Astrocyte of the cerebellum (primary cell): ENCODE measurements around the gene ETV5.

Experiments
- DNase-seq: peaks from one replicate; pipeline ENCODE4 v3.0.0-alpha.2; 2011; ENCODE audit warnings: low read depth
- H3K4me3 ChIP-seq: 2 replicates; pipeline ENCODE4 v1.5.1; 2011; ENCODE audit warnings: mild to moderate bottlenecking, low read depth, low read length, moderate library complexity
- in situ Hi-C: cut with HindIII; loops from 2 replicates; pipeline ENCODE4 v1.10.0; 2017; ENCODE audit warnings: low sequenced_read_pairs
- TF ChIP-seq, protein P1 (sequence below): IDR thresholded peaks from 2 replicates; pipeline ENCODE4 v1.5.1; 2012; ENCODE audit warnings: low read length, low read depth, moderate library complexity, mild to moderate bottlenecking; ENCODE audit errors: missing control alignments

Gene ETV5

DNA sequence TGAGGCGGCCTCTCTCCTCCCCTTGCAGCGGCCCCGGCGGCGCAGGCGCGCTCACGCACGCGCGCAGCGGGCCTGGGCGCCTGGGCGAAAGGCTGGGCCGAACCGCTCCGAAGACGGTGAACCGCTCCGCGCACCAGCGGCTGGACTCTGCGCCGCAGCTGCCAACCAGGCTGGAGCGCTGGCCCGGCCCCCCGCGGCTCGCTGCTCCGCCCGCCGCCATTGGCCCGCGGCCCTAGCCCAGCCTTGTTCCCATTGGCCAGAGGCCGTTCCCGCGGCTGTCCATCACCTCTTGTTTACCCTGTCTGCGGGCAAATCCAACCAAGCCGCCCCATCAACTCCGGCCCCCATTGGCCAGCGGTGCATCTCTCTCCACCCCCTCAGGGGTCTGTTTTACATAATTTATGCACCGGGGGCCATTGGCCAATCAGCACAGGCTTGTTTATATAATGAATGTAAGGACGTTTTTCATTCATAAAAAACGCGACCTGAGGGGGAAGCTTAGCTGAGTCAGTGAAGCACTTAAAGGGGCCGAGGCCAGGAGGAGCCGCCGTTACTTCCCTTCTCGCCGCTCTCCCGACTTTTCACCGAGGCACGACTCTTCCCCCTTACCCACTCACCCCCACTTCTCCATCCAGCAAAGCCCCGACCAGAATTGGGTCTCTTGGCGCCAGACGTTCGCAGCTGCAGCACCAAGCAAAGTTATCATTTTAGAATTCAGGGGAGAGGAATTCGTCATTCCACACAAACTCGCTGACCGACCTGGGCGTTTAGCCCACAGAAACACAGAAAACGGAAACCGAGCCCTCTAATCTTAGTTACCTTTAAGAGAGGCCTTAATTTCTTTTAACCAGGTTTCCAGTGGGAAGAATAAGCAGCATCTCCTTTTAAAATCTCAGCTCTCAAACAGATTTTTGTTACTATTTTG is at the start of gene ETV5:
Gene ETV5 (minus strand): TSS at position 149 of the 925 bp plus-strand sequence. CDS start 3,221 bp downstream, outside the sequence.
- peak; percentile 99 for DNase-seq
- H3K4me3 ChIP-seq, result peak within 1 kb of the TSS; percentile 85
- in situ Hi-C loops, result no loop called here
- TF ChIP-seq, protein P1, sequence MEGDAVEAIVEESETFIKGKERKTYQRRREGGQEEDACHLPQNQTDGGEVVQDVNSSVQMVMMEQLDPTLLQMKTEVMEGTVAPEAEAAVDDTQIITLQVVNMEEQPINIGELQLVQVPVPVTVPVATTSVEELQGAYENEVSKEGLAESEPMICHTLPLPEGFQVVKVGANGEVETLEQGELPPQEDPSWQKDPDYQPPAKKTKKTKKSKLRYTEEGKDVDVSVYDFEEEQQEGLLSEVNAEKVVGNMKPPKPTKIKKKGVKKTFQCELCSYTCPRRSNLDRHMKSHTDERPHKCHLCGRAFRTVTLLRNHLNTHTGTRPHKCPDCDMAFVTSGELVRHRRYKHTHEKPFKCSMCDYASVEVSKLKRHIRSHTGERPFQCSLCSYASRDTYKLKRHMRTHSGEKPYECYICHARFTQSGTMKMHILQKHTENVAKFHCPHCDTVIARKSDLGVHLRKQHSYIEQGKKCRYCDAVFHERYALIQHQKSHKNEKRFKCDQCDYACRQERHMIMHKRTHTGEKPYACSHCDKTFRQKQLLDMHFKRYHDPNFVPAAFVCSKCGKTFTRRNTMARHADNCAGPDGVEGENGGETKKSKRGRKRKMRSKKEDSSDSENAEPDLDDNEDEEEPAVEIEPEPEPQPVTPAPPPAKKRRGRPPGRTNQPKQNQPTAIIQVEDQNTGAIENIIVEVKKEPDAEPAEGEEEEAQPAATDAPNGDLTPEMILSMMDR, result no peak

DNA sequence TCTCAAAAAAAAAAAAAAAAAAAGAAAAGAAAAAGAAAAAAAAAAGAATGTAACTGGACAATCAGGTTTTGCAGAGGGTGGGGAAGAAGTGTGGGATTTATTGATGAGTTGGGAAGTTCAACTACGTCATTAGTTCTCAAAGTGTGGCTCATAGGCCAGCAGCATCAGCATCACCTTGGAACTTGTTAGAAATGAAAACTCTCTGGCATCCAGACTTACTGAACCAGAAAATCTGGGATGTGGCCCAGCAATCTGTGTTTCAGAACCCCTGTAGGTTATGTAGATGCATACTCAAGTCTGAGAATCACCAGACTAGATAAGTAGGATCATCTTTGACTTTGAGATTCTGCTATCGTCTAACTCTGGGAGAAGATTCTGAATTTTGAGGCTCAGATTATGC is 45.8 kb upstream of the ETV5 start:
- TF ChIP-seq, protein P1, result no peak
- DNase-seq, result no peak
- H3K4me3 ChIP-seq, result no peak overlapping the region
- in situ Hi-C loops, result no loop called here

DNA sequence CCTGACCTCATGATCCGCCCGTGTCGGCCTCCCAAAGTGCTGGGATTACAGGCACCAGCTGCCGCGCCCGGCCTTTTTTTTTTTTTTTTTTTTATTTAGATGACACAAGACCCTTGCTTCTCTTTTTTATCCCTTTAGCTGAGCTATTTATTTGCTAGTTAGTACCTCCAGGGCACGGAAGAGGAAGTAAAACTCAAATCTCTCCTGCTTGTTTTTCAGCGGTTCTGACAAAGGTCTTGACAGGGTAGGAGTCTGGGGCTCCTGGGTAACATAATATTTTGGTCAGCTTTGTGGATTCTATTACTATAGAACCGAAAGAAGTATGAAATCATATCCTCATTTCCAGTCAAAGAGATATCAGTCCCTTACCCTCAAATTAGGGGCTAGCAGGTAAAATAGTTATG is 44.0 kb upstream of the ETV5 start:
- TF ChIP-seq, protein P1, result no peak
- H3K4me3 ChIP-seq, result no peak overlapping the region
- in situ Hi-C loops, result no loop called here
- no peak for DNase-seq

DNA sequence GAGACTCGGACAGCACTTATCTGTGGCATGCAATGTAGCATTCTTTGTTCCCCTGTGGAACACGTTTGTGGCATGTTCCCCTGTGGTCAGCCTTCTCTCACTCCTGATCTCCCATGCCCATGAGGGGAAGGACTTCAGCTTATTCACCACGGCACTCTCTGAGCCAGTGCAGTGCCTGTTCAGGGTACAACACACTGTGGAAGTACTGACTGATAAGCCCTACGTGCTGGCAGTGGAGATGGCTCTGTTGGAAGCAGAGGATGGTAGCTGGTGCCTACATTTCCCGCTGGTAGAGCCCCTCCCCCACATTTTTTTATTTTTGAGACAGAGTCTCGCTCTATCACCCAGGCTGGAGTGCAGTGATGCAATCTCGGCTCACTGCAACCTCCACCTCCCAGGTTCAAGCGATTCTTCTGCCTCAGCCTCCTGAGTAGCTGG is 43.5 kb upstream of the ETV5 start:
- in situ Hi-C loops, result no loop called here
- H3K4me3 ChIP-seq, result no peak overlapping the region
- TF ChIP-seq, protein P1, result no peak
- no peak for DNase-seq

DNA sequence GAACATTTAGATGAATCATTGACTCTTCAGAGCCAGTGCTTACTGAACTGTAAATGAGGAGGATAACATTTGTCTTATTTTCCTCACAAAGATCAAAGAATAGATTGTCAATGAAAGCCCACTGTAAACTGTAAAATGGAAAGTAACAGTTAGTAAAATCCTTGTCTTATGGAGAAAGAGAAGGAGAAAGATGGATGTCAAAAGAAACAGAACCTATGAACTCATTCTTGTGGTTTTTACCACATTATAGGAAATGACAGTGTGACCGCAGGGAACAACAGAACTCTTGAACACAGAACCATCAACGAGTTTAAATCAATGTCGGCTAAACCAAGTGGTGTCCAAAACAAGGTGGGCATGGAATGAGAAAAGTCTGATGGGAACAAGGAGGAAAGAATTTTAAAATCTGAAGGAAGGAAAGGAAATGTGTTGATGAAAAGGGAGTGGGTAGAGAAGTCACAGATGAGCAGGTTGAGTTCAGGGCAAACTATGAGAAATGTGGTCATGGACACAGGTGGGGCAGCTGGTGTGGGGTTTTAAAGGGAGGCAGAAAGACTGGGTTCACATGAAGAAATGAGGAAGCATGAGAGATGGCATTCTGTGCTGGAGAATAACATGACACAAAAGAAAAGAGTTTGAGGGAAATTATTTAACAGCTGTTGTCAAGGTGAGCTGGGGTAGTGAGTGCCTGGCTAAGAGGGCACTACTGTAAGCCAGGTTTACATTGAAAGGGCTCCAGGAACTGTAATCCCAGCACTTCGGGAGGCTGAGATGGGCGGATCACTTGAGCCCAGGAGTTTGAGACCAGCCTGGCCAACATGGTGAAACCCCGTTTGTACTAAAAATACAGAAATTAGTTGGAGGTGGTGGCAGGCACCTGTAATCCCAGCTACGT is 42.4 kb upstream of the ETV5 start:
- in situ Hi-C loops, result no loop called here
- TF ChIP-seq, protein P1, result no peak
- H3K4me3 ChIP-seq, result no peak overlapping the region
- DNase-seq, result no peak

DNA sequence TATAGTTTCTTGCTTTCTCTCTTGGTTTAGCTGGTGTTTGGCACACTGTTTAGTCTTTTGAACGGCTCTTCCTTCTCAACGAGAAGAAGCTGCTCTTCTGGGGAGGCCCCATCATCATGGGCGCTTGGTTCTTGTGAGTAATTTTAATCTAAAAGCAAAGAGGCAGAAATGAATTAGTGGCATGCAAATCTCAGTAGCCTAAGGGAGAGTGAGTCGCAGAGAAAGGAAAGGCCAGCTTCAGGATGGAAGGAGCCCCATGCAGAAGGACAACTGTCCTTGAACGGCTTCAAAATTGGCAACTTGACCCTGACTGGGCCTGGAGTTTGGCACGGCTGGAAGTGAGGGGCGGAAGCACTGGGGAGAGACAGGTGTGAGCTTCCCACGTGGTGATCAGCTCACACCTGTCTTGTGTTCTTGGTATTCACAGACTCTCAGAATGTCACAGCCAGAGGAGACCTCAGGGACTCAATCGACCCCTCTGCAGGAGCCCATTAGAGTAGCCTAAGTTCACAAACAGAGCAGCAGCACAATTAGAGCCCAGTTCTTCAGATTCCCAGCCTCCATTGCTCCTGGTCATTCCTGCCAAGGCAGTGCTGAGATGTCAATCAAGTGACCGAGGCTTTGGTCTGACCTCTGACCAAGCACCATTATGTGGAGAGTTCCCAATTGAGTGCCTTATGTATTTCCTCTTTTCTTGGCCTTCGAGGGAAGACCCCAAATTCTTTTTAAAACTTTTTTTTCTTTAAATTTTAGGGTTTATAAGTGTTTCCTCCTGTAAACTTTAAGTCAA is 41.3 kb upstream of the ETV5 start:
- in situ Hi-C loops, result no loop called here

More for the DNA sequence above, 41.3 kb upstream of the ETV5 start:
- TF ChIP-seq, protein P1, result no peak
- no peak for DNase-seq
- H3K4me3 ChIP-seq, result no peak overlapping the region
